SK-N-DZ (cell line): ENCODE results near the gene CNTN4. TPM values are rescaled to one million over a fixed set of nuclear protein-coding genes. Genes with fewer than 3 reads are reported as not detected.
A peak's percentile ranks its signal among the peaks of the same experiment; 100 is the strongest.
"Not testable (repeated sequence)": the region's sequence is repeated elsewhere in the genome, so short reads cannot be mapped to it uniquely, and the experiment has no call there.

Experiments used
- DNase-seq: peaks from one replicate; pipeline ENCODE4 v3.0.0-alpha.2; 2015; ENCODE audit warnings: low spot score
- polyA plus RNA-seq, 2 experiments: library from polyadenylated mRNA; depleted of rRNA; stranded (reverse); fragments of >200 nt; gene quantifications; 2 replicates each; pipeline ENCODE4 v1.2.3, GENCODE V29; 2014

The CNTN4 gene
- polyA plus RNA-seq (2014; cell fraction: cytosol; rRNA removed): 4.2 and 4.9 TPM in 2 replicates
- 4.2 and 5.2 TPM in 2 replicates for polyA plus RNA-seq (2014; cell fraction: nucleus; rRNA removed)

DNA sequence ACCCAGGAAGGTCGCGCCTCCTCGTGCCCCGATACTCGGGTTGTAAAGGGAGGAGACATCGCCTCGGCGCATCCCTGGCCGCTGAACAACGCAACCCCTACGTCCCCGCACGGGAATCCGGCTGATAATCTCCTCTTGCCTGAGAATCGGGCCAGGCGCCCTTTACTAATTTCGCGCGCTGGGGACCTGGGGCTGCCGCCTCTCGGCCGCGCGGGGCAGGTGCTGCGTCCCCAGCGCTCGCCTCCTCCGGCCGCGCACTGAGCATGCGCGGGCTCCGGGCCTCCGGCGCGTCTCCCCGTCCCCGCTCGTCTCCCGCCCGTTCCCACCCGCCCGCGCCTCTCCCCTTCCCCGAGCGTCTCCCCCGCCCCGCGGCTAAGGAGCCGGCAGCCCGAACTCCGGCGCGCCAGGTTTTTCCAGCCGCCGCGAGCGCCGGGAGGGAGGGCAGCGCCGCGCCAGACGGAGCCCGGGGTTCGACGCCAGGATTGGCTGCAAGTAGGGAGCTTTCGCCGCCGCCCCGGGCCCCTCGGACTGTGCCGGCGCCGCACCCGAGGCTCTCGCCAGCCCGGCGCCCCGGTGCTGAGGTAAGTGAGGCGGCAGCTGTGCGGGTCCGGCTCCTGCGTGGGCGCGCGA is at the start of gene CNTN4:
Gene CNTN4 (plus strand): TSS at position 469 of the 630 bp plus-strand sequence.
- peak; percentile 90 for DNase-seq

DNA sequence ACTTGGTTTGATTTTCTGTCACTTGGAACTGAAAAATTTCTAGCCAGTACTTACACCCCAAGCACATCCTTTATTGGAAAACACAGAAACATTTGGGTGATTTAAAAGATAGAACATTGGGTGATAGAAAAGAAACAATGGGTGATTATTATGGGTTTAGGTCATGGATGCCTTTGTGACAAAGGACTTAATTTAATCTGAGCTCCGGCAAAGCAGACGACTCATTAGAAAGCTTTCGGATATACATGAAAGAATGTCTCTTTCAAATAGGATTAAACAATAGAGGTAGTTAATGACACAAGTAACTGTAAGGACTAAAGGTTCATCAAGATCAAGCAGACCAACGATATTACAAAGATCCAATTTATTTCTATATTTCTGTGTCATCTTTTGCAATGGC is 37.3 kb upstream of the CNTN4 start:
- DNase-seq: no peak

DNA sequence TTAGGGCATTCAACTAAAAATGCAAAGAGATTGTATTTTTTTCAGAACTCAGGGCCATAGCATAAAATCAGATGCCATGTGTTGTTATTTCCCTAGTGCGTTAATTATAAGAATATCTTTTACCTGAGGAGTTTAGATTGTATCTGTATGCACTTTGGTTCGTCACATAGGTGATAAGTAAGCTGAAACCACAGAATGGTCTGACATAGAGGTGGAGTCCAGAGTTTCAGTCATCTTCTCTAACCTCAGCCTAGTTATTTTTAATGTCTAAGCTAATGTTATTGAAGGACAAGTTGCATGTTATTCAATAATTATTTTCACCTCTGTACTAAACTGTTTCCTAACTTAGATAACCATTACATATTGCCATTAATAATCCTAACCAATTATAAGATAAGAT is 27.1 kb upstream of the CNTN4 start:
- no peak for DNase-seq

DNA sequence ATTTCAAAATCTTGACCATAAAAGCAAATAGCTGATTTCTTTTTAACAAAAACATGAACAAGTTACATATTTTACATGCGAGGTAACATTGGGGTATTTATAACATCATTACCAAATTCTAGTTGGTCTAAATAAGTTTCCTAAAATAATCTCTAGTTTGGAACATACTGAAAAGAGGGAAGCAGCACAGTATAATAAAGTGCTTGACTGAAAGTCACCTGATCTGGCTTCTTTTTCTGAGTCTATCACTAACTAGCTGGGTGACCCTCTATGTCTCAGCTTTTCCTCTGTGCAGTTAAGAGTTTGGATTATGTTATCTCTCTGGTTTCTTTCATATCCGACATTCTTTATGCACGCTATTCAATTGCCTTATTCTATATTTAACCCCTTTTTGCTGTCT is 19.8 kb upstream of the CNTN4 start:
- DNase-seq: no peak

DNA sequence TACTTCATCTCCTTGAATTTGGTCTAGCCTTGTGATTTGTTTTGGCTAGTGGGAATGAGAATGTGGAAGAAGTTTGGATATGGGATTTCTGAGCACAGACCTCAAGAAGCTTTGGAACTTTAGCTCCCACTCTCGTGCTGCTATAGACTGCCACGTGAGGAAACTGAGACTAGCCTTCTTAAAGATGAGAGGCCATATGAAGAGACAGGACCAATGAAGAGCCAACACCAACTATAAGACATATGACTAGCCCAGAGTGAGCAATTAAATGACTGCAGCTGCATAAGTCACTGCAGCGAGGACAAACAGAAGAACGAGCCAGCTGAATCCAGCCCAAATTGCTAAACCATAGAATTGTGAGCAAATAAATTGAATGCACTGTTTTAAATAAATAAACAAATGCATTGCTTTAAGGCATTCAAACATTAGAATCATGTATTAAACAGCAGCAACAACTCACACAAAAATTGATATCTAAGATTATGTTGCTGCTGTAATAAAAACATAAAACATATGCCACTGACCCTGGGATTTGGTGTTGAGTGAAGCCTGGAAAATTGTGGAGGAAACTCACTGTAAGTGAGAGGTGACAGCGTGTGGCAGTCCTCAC is 15.7 kb upstream of the CNTN4 start:
- DNase-seq: no peak

DNA sequence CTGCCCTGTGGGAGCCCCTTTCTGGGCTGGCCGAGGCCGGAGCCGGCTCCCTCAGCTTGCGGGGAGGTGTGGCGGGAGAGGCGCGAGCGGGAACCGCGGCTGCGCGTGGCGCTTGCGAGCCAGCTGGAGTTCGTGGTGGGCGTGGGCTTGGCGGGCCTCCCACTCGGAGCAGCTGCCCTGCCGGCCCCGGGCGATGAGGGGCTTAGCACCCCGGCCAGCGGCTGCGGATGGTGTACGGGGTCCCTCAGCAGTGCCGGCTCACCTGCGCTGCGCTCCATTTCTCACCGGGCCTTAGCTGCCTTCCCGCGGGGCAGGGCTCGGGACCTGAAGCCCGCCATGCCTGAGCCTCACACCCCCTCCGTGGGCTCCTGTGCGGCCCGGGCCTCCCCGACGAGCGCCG is 15.1 kb upstream of the CNTN4 start:
- DNase-seq: not testable (repeated sequence)

DNA sequence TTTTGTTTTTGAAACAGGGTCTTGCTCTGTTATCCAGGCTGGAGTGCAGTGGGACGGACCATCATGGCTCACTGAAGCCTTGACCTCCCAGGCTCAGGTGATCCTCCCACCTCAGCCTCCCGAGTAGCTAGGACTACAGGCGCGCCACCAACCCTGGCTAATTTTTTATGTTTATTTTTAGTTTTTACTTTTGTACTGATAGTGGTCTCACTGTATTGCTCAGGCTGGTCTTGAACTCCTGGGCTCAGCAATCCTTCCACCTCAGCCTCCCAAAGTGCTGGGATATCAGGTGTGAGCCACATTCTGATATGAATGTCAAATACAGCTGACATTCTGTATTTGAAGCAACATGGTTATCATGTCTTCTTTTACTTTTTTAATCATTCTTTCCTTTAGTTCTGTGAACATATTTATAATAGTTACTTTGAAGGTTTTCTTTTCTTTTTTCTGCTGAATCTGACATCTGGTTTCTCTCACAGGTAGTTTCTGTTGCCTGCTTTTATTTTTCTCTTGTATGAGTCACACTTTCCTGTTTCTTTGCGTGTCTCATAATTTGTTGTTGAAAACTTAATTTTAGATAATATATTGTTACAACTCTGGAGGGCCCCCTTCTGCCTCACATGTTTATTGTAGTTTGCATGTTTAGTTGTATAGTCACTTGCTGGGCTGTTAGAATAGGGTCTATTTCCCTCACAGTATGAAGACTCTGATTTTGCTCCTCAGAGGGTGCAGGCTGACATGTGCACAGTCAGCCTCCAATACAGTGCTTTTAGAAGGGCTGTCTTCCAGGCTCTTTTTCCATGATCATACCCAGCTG is 8.4 kb upstream of the CNTN4 start:
- DNase-seq: no peak

DNA sequence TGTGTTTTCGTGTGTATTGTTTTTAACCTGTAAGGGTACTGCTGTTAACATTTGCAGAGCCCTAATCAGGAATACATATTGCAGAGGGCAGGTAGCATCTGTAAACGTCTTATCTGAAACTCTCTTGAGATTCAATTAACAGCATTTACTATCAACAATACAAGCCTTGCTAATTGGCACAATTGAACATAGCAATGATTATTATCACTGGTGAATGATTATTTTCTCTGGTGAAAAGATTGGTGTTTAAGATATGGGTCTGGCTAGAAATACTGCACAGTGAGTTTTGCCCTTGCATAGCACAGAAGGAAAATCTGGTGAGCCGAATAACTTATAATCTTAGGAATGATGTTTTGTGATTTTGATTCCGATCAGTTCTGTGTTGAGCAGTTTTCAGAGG is 5.9 kb upstream of the CNTN4 start:
- peak; percentile 10 for DNase-seq

DNA sequence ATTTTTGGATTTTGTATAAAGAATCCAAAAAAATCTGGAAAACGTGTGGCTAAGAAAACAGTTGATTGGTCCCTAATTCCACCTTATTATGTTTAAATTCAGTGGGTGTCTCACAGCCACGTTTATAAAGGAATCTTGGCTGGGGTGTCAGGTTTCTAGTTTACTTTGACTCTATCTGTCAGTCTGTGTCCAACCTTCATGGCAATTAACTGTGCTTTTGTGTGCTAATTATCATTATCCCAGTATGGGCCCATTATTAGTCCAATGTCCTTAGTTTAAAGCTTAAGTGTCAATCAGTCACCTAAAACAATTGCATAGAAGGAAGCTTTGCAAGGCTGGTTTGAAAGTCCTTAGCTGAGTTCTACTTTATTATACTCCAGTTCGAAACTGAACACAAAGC is 3.7 kb upstream of the CNTN4 start:
- DNase-seq: no peak

DNA sequence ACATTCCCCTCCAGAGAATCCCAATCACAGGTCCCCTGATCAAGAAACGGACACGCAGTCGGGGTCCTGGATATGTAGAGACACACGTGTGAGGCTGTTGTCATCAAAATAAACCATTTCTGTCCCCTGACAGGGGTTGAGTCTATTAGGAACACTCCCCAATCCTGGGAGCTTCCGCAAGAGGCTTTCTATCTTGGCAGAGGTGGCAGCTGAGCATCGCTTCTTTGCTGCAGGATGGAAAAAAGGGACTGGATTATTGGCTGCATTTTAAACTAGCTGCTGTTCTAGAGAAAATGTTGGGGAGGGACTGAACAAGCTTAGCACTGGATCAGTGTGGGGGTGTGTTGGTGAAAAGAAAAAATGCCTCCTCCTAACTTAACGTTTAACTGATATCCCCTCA is 2.5 kb upstream of the CNTN4 start:
- peak; percentile 20 for DNase-seq

DNA sequence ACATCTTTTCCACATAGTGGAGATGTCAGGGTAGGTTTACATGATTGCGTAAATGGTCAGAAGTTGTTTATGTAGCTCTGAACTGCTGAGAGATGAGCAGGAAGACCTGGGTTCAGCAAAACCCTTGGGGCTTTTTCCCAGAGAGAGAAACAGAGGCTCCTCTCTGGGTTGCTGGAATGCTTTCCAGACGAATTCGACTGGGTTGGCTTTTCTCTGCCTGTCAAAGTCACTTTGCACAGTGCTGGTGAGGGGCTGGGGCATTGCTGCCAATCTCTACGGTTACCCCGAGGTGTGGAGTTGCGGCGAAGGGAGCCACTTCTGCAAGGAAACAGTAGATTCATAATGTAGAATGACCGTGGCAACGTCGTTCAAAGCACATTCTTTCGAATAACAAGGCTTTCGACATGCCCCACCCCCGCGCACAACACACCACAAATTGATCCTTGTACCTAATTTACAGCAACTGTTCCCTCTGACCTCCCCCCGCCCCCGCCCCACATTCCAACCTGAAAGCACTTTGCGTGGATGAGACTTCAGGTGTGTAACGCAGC is 950 bp upstream of the CNTN4 start:
- DNase-seq: peak; percentile 16

DNA sequence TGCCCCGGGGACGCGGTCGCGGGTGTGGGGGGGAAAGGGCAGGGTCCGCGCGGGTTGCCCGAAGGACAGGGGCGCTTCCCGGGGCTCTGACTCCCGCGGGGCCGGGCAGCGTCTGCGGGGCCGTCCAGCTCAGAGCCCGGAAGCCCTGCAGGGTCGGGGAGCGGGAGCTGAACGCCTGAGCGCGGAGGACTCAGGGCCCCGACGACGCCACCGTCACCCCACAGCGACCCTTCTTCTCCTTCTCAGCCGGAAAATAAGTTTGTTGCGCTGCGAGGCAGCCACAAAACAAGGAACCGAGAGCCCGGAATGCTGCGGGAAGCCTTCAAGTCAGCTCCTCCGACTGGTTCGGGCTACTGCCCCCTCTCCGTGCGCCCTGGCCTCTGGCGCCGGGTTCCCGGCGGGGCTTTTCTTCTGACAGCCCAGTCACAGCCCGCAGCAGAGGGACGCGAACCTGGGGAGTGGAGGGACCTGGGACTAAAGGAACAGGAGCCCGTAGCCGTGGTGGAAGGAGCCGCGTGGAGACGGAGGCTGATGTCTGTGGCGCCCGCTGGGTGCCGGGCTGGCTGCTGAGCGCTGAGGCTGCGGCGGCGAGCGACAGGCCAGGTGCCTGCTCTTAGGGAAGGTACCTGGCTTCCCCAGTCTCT is 484 bp downstream of the CNTN4 start:
- DNase-seq: peak; percentile 61

DNA sequence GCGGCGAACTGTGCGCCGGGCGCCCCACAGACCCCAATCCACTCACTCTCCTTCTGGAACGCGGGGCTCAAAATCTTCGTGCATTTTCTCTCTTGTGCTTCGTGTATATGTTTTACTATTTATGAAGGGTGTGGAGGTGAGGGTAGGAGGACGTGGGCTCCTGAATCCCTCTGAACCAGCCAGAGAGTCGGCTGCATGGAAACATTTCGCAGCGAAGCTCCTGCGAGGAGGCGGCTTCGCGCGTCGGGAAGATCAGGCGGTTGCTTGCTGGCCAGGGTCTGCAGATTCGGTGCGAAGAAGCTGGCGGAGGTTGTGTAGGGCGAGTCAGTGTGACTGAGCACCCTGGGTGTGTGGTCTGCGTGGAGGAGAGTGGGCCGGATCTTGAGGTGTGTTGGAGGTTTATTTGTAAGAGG is 1.1 kb downstream of the CNTN4 start:
- peak; percentile 41 for DNase-seq

DNA sequence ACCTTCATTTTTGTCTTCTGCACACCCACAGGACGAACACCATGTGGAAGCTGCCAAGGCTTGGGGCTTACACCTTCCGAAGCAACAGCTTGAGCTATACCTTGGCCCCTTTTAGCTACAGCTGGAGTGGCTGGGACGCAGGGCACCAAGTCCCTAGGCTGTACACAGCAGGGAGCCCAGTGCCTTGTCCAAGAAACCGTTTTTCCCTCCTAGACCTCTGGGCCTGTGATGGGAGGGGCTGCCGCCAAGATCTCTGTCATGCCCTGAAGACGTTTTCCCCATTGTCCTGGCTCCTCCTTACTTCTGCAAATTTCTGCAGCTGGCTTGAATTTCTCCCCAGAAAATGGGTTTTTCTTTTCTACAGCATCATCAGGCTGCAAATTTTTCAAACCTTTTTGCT is 7.8 kb downstream of the CNTN4 start:
- no peak for DNase-seq

DNA sequence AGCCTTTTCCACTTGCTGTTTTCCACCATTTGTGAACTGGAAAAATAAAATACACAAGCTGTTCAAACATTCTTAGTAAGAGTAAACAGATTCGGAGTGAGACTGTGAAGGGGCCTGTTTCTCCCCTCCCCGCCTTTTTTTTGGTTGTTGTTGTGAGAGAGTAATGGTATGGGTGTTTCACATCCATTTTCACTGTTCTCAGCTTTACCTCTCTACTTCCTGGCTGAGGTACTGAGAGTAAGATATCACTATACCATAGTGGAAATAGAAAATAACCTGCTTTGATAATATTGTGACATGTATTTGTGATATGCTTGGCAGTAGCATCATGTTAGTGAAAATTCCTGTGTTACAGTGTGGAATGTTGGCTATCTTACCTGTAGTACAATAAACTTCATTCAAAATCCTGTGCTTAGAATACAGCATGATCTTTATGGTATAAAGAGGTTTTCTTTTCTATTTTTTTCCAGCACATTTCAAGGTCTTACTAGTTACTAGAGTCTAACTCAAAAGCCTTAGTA is 12.0 kb downstream of the CNTN4 start:
- DNase-seq: no peak

DNA sequence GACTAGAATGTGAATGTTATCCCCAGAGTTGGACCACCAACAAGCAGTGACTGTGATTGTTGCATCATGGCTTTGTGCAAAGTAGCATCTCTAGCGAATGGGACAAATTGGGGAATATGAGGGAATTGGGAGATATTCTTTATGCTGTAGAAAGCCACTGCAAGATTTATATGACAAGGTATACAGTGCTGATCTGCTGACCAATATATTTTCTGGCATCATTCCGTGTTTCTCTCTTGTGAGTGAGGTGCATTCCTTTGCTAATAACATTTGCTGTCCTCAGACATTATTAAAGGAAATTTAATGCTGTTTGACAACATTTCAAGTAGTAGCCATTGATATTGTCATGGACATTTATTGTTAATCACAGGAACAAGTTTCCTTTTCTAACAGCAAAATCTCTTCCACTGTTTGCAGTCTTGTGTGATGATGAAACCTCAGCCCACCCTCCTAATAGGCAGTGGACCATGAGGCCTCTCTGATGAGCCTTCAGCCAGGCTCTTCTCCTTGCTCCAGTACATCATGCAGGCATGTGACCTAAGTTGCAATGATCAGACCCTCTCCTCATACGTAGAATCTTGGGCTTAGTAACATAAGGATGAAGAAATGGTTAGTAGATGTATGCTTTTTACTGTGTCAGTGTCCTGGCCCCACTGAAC is 16.1 kb downstream of the CNTN4 start:
- DNase-seq: no peak

DNA sequence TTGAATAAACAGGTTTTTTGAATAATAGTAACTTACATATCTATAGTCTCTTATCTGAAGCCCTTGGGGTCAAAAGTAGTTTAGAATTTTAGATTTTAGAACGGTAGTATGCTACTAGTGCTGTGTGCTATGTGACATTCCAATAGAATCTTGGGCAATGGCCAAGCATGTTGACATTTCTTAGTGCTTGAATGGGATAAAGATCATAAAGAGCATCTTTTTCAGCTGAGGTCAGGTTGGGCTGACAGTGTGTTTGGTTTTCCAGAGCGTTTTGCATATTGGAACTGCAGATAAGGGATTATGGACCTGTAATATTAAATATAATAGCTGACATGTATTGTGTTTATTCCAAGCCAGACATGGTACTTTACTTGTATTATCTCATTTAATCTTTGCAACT is 32.1 kb downstream of the CNTN4 start:
- no peak for DNase-seq

DNA sequence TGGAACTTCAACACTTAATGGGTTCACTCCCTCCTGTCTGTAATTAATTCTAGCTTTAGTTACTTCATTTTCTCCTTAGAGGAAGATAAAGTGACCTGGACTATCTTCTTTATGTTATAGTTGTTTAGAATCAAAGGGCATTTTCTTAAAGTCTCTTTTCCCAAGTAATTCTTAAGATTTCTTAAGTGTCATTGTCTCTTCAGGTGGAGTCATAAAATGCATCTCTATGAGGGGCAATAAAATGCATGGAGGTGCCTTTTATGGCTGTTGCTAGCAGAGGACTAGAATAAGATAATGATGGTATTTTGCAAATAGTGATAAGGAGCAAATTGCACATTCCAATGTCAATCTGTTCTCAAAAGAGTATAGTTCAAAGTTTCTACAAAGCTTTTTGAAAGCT is 34.5 kb downstream of the CNTN4 start:
- no peak for DNase-seq

DNA sequence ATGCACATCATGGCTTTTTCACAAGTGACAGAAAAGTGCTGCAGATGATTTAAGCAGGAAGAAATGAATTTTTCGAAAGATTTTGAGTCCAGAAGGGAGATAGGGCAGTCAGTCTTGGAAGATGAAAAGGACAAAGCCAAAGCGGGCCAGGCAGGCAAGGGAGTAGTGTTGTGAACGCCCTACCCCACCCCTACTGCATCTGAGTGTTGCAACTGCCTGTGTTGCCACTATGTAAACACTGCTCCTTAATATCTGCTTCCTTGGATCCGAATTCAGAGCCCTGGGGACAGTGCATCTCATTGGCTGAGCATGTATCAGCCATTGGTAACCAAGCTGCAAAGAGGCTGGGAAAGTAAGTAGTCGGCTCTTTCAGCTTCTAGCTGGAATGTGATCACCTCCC is 39.0 kb downstream of the CNTN4 start:
- DNase-seq: no peak

DNA sequence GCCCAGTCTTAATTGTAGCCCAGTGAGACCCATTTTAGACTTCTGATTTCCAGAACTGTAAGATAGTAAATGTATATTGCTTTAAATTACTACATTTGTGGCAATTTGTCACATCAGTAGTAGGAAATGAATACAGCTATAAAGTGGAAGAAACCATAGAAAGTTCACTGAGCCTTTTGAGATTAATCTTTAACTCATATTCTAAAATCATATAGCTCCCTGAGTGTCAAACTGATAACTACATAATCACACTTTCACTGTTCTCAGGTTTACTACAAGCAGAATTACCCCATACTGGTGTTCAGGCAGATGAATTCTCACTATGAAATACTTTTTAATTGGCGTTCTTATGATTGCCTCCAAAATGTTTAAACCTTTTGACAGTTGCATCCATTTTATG is 42.8 kb downstream of the CNTN4 start:
- no peak for DNase-seq
